OCI-LY1 (cell line): ENCODE results near the gene PPP2R2B.
"Not testable (repeated sequence)": the region's sequence is repeated elsewhere in the genome, so short reads cannot be mapped to it uniquely, and the experiment has no call there.

Experiments
- H2AFZ ChIP-seq: fragments of 200-600 bp; sonication (generic), shearing (Covaris generic); 2 replicates; pipeline ENCODE4 v1.6.0; 2014; ENCODE audit warnings: antibody characterized with exemption, mild to moderate bottlenecking, low read length
- H3F3A ChIP-seq: fragments of 200-600 bp; sonication (generic), shearing (Covaris generic); 2 replicates; pipeline ENCODE4 v1.6.0; 2014; ENCODE audit warnings: mild to moderate bottlenecking, antibody characterized with exemption, low read length, moderate library complexity; ENCODE audit not compliant: insufficient read depth
- H3K27ac ChIP-seq: fragments of 200-600 bp; sonication (generic); 2 replicates; pipeline ENCODE4 v1.5.1; 2014; ENCODE audit warnings: low read length, mixed run types, mild to moderate bottlenecking, low read depth; ENCODE audit not compliant: poor library complexity, severe bottlenecking
- H3K27me3 ChIP-seq: fragments of 200-600 bp; sonication (generic); 2 replicates; pipeline ENCODE4 v1.6.0; 2014; ENCODE audit warnings: antibody characterized with exemption, mild to moderate bottlenecking, low read length, moderate library complexity; ENCODE audit not compliant: insufficient read depth
- H3K36me3 ChIP-seq: fragments of 200-600 bp; sonication (generic); 2 replicates; pipeline ENCODE4 v1.6.1; 2014; ENCODE audit warnings: mild to moderate bottlenecking, antibody characterized with exemption, low read length, moderate library complexity, mixed read lengths; ENCODE audit not compliant: insufficient read depth
- H3K4me1 ChIP-seq: fragments of 200-600 bp; sonication (generic); 2 replicates; pipeline ENCODE4 v1.5.1; 2014; ENCODE audit warnings: mild to moderate bottlenecking, low read length, moderate library complexity; ENCODE audit not compliant: insufficient read depth, severe bottlenecking
- H3K4me2 ChIP-seq: fragments of 200-600 bp; sonication (generic), shearing (Covaris generic); 2 replicates; pipeline ENCODE4 v1.6.1; 2014; ENCODE audit warnings: low read length
- H3K4me3 ChIP-seq: fragments of 200-600 bp; sonication (generic); 2 replicates; pipeline ENCODE4 v1.5.1; 2014; ENCODE audit warnings: low read length, low read depth, mild to moderate bottlenecking, mixed read lengths; ENCODE audit not compliant: poor library complexity, severe bottlenecking
- H3K79me2 ChIP-seq: fragments of 200-600 bp; shearing (Covaris generic); 2 replicates; pipeline ENCODE4 v1.6.1; 2016; ENCODE audit warnings: mixed run types, low read length, mixed read lengths; ENCODE audit not compliant: insufficient read depth
- H3K9ac ChIP-seq: fragments of 200-600 bp; sonication (generic), shearing (Covaris generic); 2 replicates; pipeline ENCODE4 v1.6.1; 2014; ENCODE audit warnings: mild to moderate bottlenecking, low read length, mixed read lengths
- H3K9me2 ChIP-seq: fragments of 200-600 bp; sonication (generic), shearing (Covaris generic); 2 replicates; pipeline ENCODE4 v1.6.1; 2014; ENCODE audit warnings: low read depth, mild to moderate bottlenecking, low read length, mixed read lengths
- H3K9me3 ChIP-seq: fragments of 200-600 bp; shearing (Covaris generic); 2 replicates; pipeline ENCODE4 v1.6.1; 2014; ENCODE audit warnings: low read length, mixed read lengths
- H4K20me1 ChIP-seq: fragments of 200-600 bp; sonication (generic), shearing (Covaris generic); 2 replicates; pipeline ENCODE4 v1.6.0; 2016; ENCODE audit warnings: mild to moderate bottlenecking, low read length; ENCODE audit not compliant: insufficient read depth
- EZH2 ChIP-seq: fragments of 200-600 bp; sonication (generic), shearing (Covaris generic); IDR thresholded peaks from 2 replicates; pipeline ENCODE4 v1.8.0; 2017; ENCODE audit warnings: borderline replicate concordance, mixed run types, mild to moderate bottlenecking, antibody characterized with exemption, low read length, moderate library complexity, mixed read lengths
- TF ChIP-seq, protein P1 (sequence below): fragments of 200-600 bp; sonication (generic), shearing (Covaris generic); IDR thresholded peaks from 2 replicates; pipeline ENCODE4 v1.5.1; 2017; ENCODE audit warnings: mild to moderate bottlenecking, antibody characterized with exemption, low read length, moderate library complexity, mixed read lengths

Gene PPP2R2B

DNA sequence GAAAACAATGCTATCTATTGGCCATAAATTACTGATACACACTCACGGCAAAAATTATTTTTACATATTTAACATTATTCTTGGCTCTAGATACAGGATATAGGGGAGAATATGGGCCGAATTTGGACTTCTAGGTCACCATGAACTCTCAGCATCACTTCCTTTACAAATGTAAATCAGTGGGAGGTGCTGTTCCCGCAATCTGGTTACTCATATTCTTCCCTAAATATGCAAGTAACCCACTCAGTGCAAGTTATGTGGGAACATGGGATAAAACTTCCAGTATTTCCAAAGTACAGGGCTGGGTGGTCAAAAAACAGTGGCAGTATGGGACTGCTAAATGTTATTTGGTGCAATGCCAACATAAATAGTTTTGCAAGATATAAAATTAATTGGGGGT lies 145.6 kb downstream of the PPP2R2B start:
- no peak overlapping the region for H3K27ac ChIP-seq
- TF ChIP-seq, protein P1, sequence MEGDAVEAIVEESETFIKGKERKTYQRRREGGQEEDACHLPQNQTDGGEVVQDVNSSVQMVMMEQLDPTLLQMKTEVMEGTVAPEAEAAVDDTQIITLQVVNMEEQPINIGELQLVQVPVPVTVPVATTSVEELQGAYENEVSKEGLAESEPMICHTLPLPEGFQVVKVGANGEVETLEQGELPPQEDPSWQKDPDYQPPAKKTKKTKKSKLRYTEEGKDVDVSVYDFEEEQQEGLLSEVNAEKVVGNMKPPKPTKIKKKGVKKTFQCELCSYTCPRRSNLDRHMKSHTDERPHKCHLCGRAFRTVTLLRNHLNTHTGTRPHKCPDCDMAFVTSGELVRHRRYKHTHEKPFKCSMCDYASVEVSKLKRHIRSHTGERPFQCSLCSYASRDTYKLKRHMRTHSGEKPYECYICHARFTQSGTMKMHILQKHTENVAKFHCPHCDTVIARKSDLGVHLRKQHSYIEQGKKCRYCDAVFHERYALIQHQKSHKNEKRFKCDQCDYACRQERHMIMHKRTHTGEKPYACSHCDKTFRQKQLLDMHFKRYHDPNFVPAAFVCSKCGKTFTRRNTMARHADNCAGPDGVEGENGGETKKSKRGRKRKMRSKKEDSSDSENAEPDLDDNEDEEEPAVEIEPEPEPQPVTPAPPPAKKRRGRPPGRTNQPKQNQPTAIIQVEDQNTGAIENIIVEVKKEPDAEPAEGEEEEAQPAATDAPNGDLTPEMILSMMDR: no peak
- no peak for TF ChIP-seq EZH2

DNA sequence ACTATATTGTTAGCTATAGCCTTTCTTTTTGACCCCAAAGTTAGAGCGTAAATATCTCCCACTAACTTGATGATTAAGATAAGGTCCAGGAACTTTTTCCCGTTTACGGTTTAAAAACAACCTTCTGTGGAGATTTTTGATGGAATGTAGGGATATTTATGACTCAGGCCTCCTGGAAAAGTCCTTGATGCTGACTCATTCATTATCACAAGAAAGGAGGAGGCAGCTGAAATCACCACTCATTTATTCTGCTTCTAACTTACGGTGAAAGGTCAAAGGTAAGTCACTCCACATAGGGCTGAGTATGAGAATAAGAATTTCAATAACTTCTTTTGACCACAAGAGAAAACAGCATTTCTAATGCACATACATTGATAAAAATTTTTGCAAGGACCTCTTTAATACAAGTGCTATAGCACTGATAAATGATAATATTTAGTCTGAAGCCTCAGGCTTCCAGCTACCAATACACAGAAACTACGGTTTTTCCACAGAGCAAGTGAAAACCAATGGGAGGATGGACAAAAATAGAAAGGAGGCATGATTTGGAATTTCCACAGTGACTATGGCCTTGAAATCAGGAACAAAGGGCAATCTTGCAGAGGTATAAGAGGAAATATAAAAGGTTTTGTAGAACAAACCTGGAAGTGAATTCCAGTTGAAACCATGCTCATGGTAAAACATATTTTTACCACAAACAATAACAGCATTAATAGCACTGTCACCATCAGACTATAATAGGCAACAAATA lies 146.5 kb downstream of the PPP2R2B start:
- Histone ChIP-seq H3K27me3 (no peaks in the 10 kb centered on the region), H3K4me1 (no peaks in the 10 kb centered on the region), H3K4me2 (no peak overlapping the region), H4K20me1 (no peaks in the 10 kb centered on the region), H3K9me3 (no peaks in the 10 kb centered on the region), H3K36me3 (no peaks in the 10 kb centered on the region), H3K79me2 (no peaks in the 10 kb centered on the region), H3K9me2 (no peaks in the 10 kb centered on the region), H3K4me3 (no peak overlapping the region), H2AFZ (no peak overlapping the region), H3K27ac (no peak overlapping the region), H3F3A (no peaks in the 10 kb centered on the region), H3K9ac (no peak overlapping the region)
- no peak for TF ChIP-seq EZH2
- TF ChIP-seq, protein P1: no peak

More for the DNA sequence above, 145.6 kb downstream of the PPP2R2B start:
- no peaks in the 10 kb centered on the region for H3K9me3 ChIP-seq
- no peaks in the 10 kb centered on the region for H3K36me3 ChIP-seq
- no peaks in the 10 kb centered on the region for H3K4me1 ChIP-seq
- no peaks in the 10 kb centered on the region for H3F3A ChIP-seq
- H3K4me3 ChIP-seq: no peak overlapping the region
- H3K9ac ChIP-seq: no peak overlapping the region
- no peaks in the 10 kb centered on the region for H4K20me1 ChIP-seq
- H2AFZ ChIP-seq: no peak overlapping the region
- no peaks in the 10 kb centered on the region for H3K27me3 ChIP-seq
- no peaks in the 10 kb centered on the region for H3K9me2 ChIP-seq
- no peak overlapping the region for H3K4me2 ChIP-seq
- H3K79me2 ChIP-seq: no peaks in the 10 kb centered on the region

DNA sequence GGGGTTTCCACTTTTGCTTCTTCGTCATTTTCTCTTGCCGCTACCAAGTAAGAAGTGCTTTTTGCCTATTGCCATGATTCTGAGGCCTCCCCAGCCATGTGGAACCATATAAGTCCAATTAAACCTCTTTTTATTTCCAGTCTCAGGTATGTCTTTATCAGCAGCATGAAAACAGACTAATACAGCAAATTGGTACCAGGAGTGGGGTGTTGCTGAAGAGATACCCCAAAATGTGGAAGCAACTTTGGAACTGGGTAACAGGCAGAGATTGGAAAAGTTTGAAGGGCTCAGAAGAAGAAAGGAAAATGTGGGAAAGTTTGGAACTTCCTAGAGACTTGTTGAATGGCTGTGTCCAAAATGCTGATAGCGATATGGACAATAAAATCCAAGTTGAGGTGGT lies 149.8 kb downstream of the PPP2R2B start:
- H3K27ac ChIP-seq, H3K4me1 ChIP-seq, H3K9ac ChIP-seq, H3K27me3 ChIP-seq, H4K20me1 ChIP-seq, H2AFZ ChIP-seq, H3K9me2 ChIP-seq, H3K36me3 ChIP-seq, H3F3A ChIP-seq, H3K79me2 ChIP-seq, H3K4me3 ChIP-seq, H3K9me3 ChIP-seq, H3K4me2 ChIP-seq: not testable (repeated sequence)

DNA sequence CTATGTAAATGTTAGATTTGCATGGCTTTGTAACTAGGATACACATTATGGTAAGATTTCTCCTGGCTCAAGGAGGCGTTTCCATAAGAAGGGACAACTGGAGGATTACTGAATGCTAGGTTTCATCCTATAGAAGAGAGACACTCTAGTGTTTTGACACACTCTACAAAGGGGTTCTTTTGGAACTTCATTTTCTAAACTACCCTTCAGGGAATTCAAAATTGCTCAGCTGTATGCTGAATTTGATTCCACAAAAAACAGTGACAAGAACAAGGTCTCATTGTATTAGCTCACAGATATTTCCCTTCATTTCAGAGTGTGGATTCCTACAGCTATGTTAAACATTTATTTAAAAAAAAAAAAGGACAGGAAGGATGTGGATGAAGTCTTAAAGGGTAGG lies 151.7 kb downstream of the PPP2R2B start:
- Histone ChIP-seq H3K9ac (no peak overlapping the region), H3K4me2 (no peak overlapping the region), H3K4me3 (no peak overlapping the region), H3K27me3 (no peaks in the 10 kb centered on the region), H3K4me1 (no peaks in the 10 kb centered on the region), H3K27ac (no peak overlapping the region), H3K9me3 (no peaks in the 10 kb centered on the region), H2AFZ (no peak overlapping the region), H4K20me1 (no peaks in the 10 kb centered on the region), H3K9me2 (no peaks in the 10 kb centered on the region), H3K79me2 (no peaks in the 10 kb centered on the region), H3F3A (no peaks in the 10 kb centered on the region), H3K36me3 (no peaks in the 10 kb centered on the region)
- no peak for TF ChIP-seq EZH2
- TF ChIP-seq, protein P1: no peak
